Measurements from ENCODE around the gene ORC5. TPM values are rescaled to one million over a fixed set of nuclear protein-coding genes. Genes with fewer than 3 reads are reported as not detected.

ORC5 gene
- total and polyA plus RNA-seq, 9 donors: 11.9 to 21.5 (median 16.1) TPM

- no peak overlapping the region for H3K27ac ChIP-seq
These were observed 70.3 kb downstream of the ORC5 start for GRCh38 chr7:104137511-104137910.

GRCh38 chr7:104136981-104137380 is 70.8 kb downstream of the ORC5 start:
- WGBS, 3 donors: 77 to 81% (median 81%) methylated on average over 3 of the region's 3 CpGs
- Histone ChIP-seq H3K36me3 (no peaks in the 10 kb centered on the region), H3K27me3 (no peaks in the 10 kb centered on the region), H3K27ac (no peak overlapping the region), H3K9me3 (no peaks in the 10 kb centered on the region), H3K4me1 (ENCODE audit: insufficient read depth) (no peaks in the 10 kb centered on the region), H3K4me3 (no peak overlapping the region)
- TF ChIP-seq, protein P1, sequence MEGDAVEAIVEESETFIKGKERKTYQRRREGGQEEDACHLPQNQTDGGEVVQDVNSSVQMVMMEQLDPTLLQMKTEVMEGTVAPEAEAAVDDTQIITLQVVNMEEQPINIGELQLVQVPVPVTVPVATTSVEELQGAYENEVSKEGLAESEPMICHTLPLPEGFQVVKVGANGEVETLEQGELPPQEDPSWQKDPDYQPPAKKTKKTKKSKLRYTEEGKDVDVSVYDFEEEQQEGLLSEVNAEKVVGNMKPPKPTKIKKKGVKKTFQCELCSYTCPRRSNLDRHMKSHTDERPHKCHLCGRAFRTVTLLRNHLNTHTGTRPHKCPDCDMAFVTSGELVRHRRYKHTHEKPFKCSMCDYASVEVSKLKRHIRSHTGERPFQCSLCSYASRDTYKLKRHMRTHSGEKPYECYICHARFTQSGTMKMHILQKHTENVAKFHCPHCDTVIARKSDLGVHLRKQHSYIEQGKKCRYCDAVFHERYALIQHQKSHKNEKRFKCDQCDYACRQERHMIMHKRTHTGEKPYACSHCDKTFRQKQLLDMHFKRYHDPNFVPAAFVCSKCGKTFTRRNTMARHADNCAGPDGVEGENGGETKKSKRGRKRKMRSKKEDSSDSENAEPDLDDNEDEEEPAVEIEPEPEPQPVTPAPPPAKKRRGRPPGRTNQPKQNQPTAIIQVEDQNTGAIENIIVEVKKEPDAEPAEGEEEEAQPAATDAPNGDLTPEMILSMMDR (IDR thresholded peaks at IDR 0.05): no peak
- TF ChIP-seq EP300 (IDR thresholded peaks at IDR 0.05): no peak
- no peak for TF ChIP-seq POLR2A (IDR thresholded peaks at IDR 0.05)
- intact Hi-C loops (cut with DNase I): no loop called here
- DNase-seq: no peak

More at GRCh38 chr7:104137511-104137910, 70.3 kb downstream of the ORC5 start:
- TF ChIP-seq EP300 (IDR thresholded peaks at IDR 0.05) (no peak), POLR2A (IDR thresholded peaks at IDR 0.05) (no peak)
- TF ChIP-seq, protein P1 (IDR thresholded peaks at IDR 0.05): no peak
- no peaks in the 10 kb centered on the region for H3K9me3 ChIP-seq
- WGBS, 3 donors: 96 to 97% (median 96%) methylated on average over 10 of the region's 10 CpGs
- intact Hi-C loops (cut with DNase I): no loop called here
- no peaks in the 10 kb centered on the region for H3K4me1 ChIP-seq (ENCODE audit: insufficient read depth)
- H3K27me3 ChIP-seq: no peaks in the 10 kb centered on the region
- no peak overlapping the region for H3K4me3 ChIP-seq
- DNase-seq: no peak
- H3K36me3 ChIP-seq: no peaks in the 10 kb centered on the region

DNA sequence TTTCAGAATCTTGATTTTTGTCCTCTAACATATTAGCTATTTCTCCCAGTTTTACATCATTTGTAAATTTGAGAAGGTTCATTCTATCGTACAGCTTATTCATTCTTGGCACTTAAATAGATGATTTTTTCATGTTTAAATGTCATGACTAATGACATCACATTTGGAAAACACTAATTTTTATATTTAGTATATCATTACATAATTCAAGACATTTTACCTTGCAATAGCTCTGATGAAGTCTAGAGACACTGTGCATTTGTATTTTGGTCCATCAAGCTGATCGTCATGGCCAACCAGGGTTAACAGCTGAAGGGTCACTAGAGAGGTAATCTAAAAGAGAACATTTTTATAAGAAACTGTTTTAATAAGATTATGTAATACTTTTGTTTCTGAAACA is 71.3 kb downstream of the ORC5 start:
- no peak for TF ChIP-seq POLR2A (IDR thresholded peaks at IDR 0.05)
- TF ChIP-seq EP300 (IDR thresholded peaks at IDR 0.05): no peak
- TF ChIP-seq, protein P1 (IDR thresholded peaks at IDR 0.05): no peak
- Histone ChIP-seq H3K9me3 (no peaks in the 10 kb centered on the region), H3K27ac (no peak overlapping the region), H3K4me1 (ENCODE audit: insufficient read depth) (no peaks in the 10 kb centered on the region), H3K27me3 (no peaks in the 10 kb centered on the region), H3K4me3 (no peak overlapping the region), H3K36me3 (no peaks in the 10 kb centered on the region)
- intact Hi-C loops (cut with DNase I): no loop called here
- 67 to 86% (median 82%) methylated on average over 2 of the region's 2 CpGs for WGBS, 3 donors
- DNase-seq: no peak

GRCh38 chr7:104135760-104136558 is 71.9 kb downstream of the ORC5 start:
- WGBS, 3 donors: 64 to 84% (median 77%) methylated on average over 4 of the region's 4 CpGs
- Histone ChIP-seq H3K27ac (no peak overlapping the region), H3K27me3 (no peaks in the 10 kb centered on the region), H3K9me3 (no peaks in the 10 kb centered on the region), H3K36me3 (no peaks in the 10 kb centered on the region), H3K4me3 (no peak overlapping the region), H3K4me1 (ENCODE audit: insufficient read depth) (no peaks in the 10 kb centered on the region)
- DNase-seq: no peak
- intact Hi-C loops (cut with DNase I): no loop called here
- TF ChIP-seq EP300 (IDR thresholded peaks at IDR 0.05) (no peak), POLR2A (IDR thresholded peaks at IDR 0.05) (no peak)
- TF ChIP-seq, protein P1 (IDR thresholded peaks at IDR 0.05): no peak

Measured in ovary (tissue), 9 donors.